Natural killer cell (primary cell): ENCODE measurements around the gene APOBEC2. TPM values are rescaled to one million over a fixed set of nuclear protein-coding genes. Genes with fewer than 3 reads are reported as not detected.

Source experiments
- ATAC-seq, 3 donors: fragments of 150-1000 bp in 2 of 3; fragments of 200-7000 bp in 1 of 3; cut with Tn5 transposase; 1 replicate in 1 of 3; 2 replicates in 2 of 3; pipeline ENCODE4 v1.10.0; 2021; ENCODE audit warnings: mild to moderate bottlenecking in 2 of 3, moderate library complexity in 2 of 3
- DNase-seq, 2 donors: peaks; one replicate each; pipeline versions ENCODE4 v3.0.0 to v3.0.0-alpha.2; 2013 to 2021; ENCODE audit warnings: mixed read lengths in 1 of 2
- H3K27ac ChIP-seq: one replicate; pipeline ENCODE4 v1.5.1; 2013; ENCODE audit warnings: mild to moderate bottlenecking, low read length
- H3K27me3 ChIP-seq: one replicate; pipeline ENCODE4 v1.6.1; 2013; ENCODE audit warnings: low read length; ENCODE audit not compliant: control insufficient read depth, insufficient read depth
- H3K36me3 ChIP-seq: one replicate; pipeline ENCODE4 v1.6.1; 2013; ENCODE audit warnings: low read length; ENCODE audit not compliant: control insufficient read depth, insufficient read depth
- H3K4me1 ChIP-seq: one replicate; pipeline ENCODE4 v1.6.1; 2013; ENCODE audit warnings: low read length; ENCODE audit not compliant: control insufficient read depth, insufficient read depth
- H3K4me3 ChIP-seq: one replicate; pipeline ENCODE4 v1.5.1; 2013; ENCODE audit warnings: low read length
- H3K9me3 ChIP-seq: one replicate; pipeline ENCODE4 v1.6.1; 2013; ENCODE audit warnings: low read length; ENCODE audit not compliant: control insufficient read depth, insufficient read depth
- H3K27ac Mint-ChIP-seq, 2 donors: one replicate each; pipeline ENCODE4 v1.8.0; 2022; ENCODE audit warnings: mild to moderate bottlenecking in 2 of 2, mixed read lengths in 2 of 2, moderate library complexity in 1 of 2
- H3K27me3 Mint-ChIP-seq, 2 donors: one replicate each; pipeline ENCODE4 v1.8.0; 2022; ENCODE audit warnings: low read depth in 2 of 2, mixed read lengths in 2 of 2
- H3K36me3 Mint-ChIP-seq: one replicate; pipeline ENCODE4 v1.8.0; 2022; ENCODE audit warnings: mixed read lengths
- H3K4me1 Mint-ChIP-seq, 2 donors: one replicate each; pipeline ENCODE4 v1.8.0; 2022; ENCODE audit warnings: mixed read lengths in 2 of 2
- H3K4me3 Mint-ChIP-seq: one replicate; pipeline ENCODE4 v1.8.0; 2022; ENCODE audit warnings: mild to moderate bottlenecking, moderate library complexity, mixed read lengths
- H3K9me3 Mint-ChIP-seq, 2 donors: one replicate each; pipeline ENCODE4 v1.8.0; 2022; ENCODE audit warnings: mixed read lengths in 2 of 2
- CTCF ChIP-seq: fragments of 200-600 bp; IDR thresholded peaks from one replicate; pipeline ENCODE4 v1.8.0; 2022; ENCODE audit warnings: antibody characterized with exemption
- WGBS: methylation state at CpG from one replicate; pipeline ENCODE4 v1.1.7; 2013; ENCODE audit warnings: missing lambda C conversion rate; ENCODE audit not compliant: insufficient coverage; 5-methylcytosine and 5-hydroxymethylcytosine counted together
- intact Hi-C: fragments of 100-400 bp; cut with micrococcal nuclease; formaldehyde crosslinking; loops from one replicate; pipeline ENCODE4 v1.14.2; 2022
- total RNA-seq, 4 donors: library from RNA; stranded (reverse); fragments of 120-200 nt in 1 of 4; gene quantifications; one replicate each; pipeline versions ENCODE4 v1.2.3 to v1.2.4, GENCODE V29; 2013 to 2022

Gene APOBEC2
- total RNA-seq, 3 donors from 2014 or later (not counting 1 experiment from before 2014, with no cell fraction given) = not detected

- intact Hi-C loops = no loop called here
- no peaks in the 10 kb centered on the region for H3K4me1 Mint-ChIP-seq
- Histone ChIP-seq H3K27ac (no peak overlapping the region), H3K4me3 (no peak overlapping the region), H3K27me3 (no peaks in the 10 kb centered on the region), H3K9me3 (no peaks in the 10 kb centered on the region), H3K36me3 (no peaks in the 10 kb centered on the region), H3K4me1 (no peaks in the 10 kb centered on the region)
- no peak for DNase-seq
- no peaks in the 10 kb centered on the region for H3K9me3 Mint-ChIP-seq
- H3K27me3 Mint-ChIP-seq = no peaks in the 10 kb centered on the region
- 84% methylated on average over 5 of the region's 5 CpGs for WGBS
- H3K27ac Mint-ChIP-seq = no peak overlapping the region
- no peak for TF ChIP-seq CTCF
- no peaks in the 10 kb centered on the region for H3K36me3 Mint-ChIP-seq
- H3K4me3 Mint-ChIP-seq = no peak overlapping the region
- ATAC-seq = no peak
Measured at GRCh38 chr6:41045664-41046063, 7.3 kb upstream of the APOBEC2 start.

GRCh38 chr6:41046084-41046483 is 6.9 kb upstream of the APOBEC2 start:
- Mint-ChIP-seq H3K9me3 (no peaks in the 10 kb centered on the region), H3K27me3 (no peaks in the 10 kb centered on the region), H3K36me3 (no peaks in the 10 kb centered on the region), H3K4me1 (no peaks in the 10 kb centered on the region), H3K4me3 (no peak overlapping the region), H3K27ac (no peak overlapping the region)
- no peaks in the 10 kb centered on the region for H3K27me3 ChIP-seq
- 63% methylated on average over 1 of the region's 1 CpG for WGBS
- DNase-seq (no peak), ATAC-seq (no peak)
- no peaks in the 10 kb centered on the region for H3K36me3 ChIP-seq
- H3K4me1 ChIP-seq = no peaks in the 10 kb centered on the region
- TF ChIP-seq CTCF = no peak
- no peak overlapping the region for H3K4me3 ChIP-seq
- no peak overlapping the region for H3K27ac ChIP-seq
- H3K9me3 ChIP-seq = no peaks in the 10 kb centered on the region
- intact Hi-C loops = no loop called here

GRCh38 chr6:41047306-41047705 is 5.7 kb upstream of the APOBEC2 start:
- Mint-ChIP-seq H3K36me3 (no peaks in the 10 kb centered on the region), H3K4me3 (no peak overlapping the region), H3K4me1 (peaks cover 8 to 11% of the 10 kb centered on the region in 2 donors), H3K27me3 (no peaks in the 10 kb centered on the region), H3K27ac (no peak overlapping the region), H3K9me3 (no peaks in the 10 kb centered on the region)
- Histone ChIP-seq H3K9me3 (no peaks in the 10 kb centered on the region), H3K27ac (no peak overlapping the region), H3K36me3 (no peaks in the 10 kb centered on the region), H3K27me3 (no peaks in the 10 kb centered on the region), H3K4me3 (no peak overlapping the region), H3K4me1 (peaks cover 8% of the 10 kb centered on the region)
- no peak for TF ChIP-seq CTCF
- DNase-seq (no peak), ATAC-seq (no peak)
- WGBS = 94% methylated on average over 2 of the region's 2 CpGs
- intact Hi-C loops = no loop called here
